Activated naive CD4-positive, alpha-beta T cell treated with anti-CD3 and anti-CD28 coated beads, Interleukin-2, amount 50 U/mL, for 24 hours (primary cell): ENCODE data around the gene TMEM214.

Experiments
- H3K27ac Mint-ChIP-seq: one replicate; pipeline ENCODE4 v1.8.0; 2021; ENCODE audit warnings: mild to moderate bottlenecking, mixed read lengths
- H3K27me3 Mint-ChIP-seq: one replicate; pipeline ENCODE4 v1.8.0; 2021; ENCODE audit warnings: mixed read lengths
- H3K36me3 Mint-ChIP-seq: one replicate; pipeline ENCODE4 v1.8.0; 2021; ENCODE audit warnings: mixed read lengths
- H3K4me1 Mint-ChIP-seq: one replicate; pipeline ENCODE4 v1.8.0; 2021; ENCODE audit warnings: mixed read lengths
- H3K4me3 Mint-ChIP-seq: one replicate; pipeline ENCODE4 v1.8.0; 2021; ENCODE audit warnings: mild to moderate bottlenecking, mixed read lengths
- H3K9me3 Mint-ChIP-seq: one replicate; pipeline ENCODE4 v1.8.0; 2021; ENCODE audit warnings: mixed read lengths

Gene TMEM214

DNA sequence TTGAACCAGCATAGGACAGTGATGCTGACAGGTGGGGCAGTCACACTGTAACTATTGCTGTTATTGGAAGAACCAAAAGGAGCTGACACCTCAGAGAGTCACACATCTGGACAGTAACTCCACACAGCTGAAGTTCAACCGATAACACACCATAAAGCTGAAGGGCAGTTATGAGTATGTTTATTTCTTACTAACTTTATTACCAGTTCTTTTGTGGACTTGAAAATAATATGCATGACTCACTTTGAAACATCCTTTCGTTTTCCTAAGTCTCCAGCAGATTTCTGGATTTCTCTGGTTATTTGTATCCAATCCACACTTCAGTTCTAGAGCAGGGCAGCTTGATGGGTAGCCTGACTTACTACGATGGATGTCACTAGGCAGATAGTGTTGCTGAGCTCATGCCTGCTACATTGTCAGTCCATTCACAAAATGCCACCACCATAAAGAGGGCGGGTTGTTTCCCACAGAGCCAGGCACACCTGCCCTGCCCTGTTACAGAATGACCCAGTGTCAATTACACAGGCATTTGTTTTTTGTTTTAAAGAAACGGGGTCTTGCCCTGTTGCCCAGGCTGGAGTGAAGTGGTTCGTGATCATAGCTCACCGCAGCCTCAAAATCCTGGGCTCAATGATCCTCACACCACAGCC is 10.3 kb downstream of the TMEM214 start:
- Mint-ChIP-seq H3K36me3 (peaks cover 7% of the 10 kb centered on the region), H3K4me3 (no peak overlapping the region), H3K27me3 (no peaks in the 10 kb centered on the region), H3K9me3 (no peaks in the 10 kb centered on the region), H3K27ac (no peak overlapping the region), H3K4me1 (peaks cover 3% of the 10 kb centered on the region)

DNA sequence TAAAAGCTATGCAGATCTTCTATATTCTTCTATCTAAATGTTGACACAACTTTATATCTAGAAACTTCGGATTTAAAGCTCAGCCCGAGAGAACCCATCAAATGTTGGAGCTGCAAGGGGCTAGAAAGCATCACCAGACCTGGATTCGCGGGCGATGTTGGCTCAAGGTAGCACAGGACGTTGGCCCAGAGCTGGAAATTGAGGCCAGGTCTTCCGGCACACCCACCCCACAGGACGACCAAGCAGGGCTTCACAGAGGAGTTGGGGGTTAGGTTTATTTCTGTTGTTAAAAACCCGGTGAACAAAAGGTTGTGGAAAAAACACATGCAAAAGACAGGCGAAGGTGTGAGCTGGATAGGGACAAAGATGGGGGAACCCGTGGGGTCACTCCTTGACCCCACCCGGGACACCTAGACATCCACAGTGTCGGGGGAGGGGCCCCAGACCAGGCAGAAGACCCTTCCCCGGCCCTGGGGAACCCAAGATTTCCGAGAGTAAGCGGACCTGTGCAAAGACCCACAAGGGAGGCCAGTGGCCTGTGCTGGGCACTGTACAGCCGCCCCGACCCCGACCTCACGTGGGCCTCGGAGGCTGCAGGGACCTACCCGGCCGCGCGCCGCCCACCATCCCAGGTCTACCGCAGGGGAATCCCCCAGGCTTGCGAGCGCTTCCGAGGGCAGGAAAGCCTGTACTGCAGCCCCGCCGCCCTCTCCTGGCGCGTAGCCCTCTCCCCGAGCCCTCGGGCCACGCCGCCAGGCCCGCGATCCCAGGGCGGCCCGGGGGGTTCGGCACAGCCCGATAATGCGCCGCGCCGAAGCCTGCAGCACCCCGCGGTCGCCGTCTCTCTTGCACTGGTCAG is 16.9 kb downstream of the TMEM214 start:
- H3K9me3 Mint-ChIP-seq, result peaks cover 4% of the 10 kb centered on the region
- H3K27me3 Mint-ChIP-seq, result peaks cover 4% of the 10 kb centered on the region
- peaks cover 3% of the 10 kb centered on the region for H3K36me3 Mint-ChIP-seq
- peak overlapping the region; percentile 100 for H3K27ac Mint-ChIP-seq
- peak overlapping the region; percentile 97 for H3K4me3 Mint-ChIP-seq
- H3K4me1 Mint-ChIP-seq, result peaks cover 10% of the 10 kb centered on the region

DNA sequence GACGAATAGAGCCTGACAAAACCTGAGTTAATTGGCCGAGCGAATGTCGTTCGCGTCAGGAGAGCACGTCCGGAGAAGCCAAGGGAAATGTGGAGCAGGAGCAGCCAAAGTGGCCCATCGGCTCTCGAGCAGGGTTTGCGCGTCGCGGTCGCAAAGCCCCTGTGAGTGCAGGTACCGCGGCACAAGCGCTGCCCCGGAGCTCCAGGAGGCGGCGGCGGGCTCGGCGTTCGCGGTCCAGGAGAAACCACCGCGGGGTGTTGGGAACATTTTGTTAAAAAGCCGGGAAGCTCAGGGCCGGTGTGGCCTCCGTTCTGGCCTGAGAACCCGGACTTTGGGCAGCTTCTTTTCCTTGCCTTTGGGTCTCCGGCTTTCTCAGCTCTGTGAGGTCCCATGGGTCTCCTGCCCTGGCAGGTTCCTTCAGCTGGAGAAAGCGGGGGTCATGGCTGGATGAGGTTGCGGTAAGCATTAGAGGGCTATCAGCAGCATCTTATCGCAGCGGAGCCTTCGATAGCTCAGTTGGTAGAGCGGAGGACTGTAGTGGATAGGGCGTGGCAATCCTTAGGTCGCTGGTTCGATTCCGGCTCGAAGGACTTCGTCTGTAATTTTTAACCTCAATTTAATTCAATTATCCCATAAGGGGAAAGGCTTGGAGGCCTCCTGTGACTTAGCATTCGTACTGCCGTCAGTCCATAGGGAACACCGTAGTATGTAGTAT is 17.7 kb downstream of the TMEM214 start:
- peak overlapping the region; percentile 97 for H3K4me3 Mint-ChIP-seq
- H3K4me1 Mint-ChIP-seq, result peaks cover 10% of the 10 kb centered on the region
- H3K36me3 Mint-ChIP-seq, result peaks cover 6% of the 10 kb centered on the region
- H3K27me3 Mint-ChIP-seq, result peaks cover 4% of the 10 kb centered on the region
- peaks cover 4% of the 10 kb centered on the region for H3K9me3 Mint-ChIP-seq
- peak overlapping the region; percentile 100 for H3K27ac Mint-ChIP-seq

DNA sequence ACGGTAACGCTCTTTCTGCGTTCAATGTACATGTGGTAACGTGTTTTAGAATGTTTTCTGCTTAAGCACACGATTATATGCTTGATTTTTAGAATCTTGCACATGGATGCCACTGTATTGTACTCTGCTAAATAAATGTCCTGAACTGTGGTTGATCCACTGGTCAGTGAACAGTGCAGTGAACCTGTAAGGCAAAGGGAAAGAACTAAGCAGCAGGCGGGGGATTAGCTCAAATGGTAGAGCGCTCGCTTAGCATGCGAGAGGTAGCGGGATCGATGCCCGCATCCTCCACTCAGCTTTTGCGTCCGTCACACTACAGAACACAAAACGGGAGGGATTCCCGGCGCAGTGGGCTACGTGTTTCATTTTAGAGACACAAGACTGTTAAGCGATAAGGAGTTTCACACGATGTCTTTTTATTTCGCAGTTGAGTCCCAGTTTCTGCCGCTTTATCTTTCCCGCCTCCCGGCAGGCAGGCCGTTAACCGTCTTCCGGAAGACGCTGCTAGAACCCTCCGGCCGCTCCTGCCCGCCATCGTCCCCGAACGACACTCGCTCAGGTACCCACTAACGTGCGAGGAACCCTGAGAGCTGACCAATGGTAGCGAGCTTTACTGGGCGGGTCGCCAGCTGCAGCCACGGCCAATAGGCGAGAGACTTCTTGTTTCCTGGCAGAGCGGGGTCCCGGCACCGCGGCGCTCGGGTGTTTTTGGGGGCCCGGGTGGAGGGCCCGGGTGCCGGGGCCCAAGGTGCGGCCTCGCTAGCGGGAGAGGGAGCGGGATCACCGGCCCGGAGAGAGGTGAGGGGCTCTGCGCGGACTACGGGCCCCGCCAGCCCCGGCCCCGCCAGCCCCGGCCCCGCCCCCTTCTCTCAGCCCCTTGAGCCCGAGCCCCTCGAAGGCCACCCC is 18.5 kb downstream of the TMEM214 start, which contains the start of gene AGBL5:
AGBL5 (plus strand) TSS at position 673 of the 906 bp plus-strand sequence. CDS start 1,291 bp downstream, outside the sequence.
- Mint-ChIP-seq H3K4me3 (peak within 1 kb of the TSS; percentile 97), H3K27ac (peak within 1 kb of the TSS; percentile 100), H3K36me3 (peaks cover 6% of the 10 kb centered on the region), H3K9me3 (peaks cover 4% of the 10 kb centered on the region), H3K27me3 (peaks cover 4% of the 10 kb centered on the region), H3K4me1 (peaks cover 10% of the 10 kb centered on the region)

DNA sequence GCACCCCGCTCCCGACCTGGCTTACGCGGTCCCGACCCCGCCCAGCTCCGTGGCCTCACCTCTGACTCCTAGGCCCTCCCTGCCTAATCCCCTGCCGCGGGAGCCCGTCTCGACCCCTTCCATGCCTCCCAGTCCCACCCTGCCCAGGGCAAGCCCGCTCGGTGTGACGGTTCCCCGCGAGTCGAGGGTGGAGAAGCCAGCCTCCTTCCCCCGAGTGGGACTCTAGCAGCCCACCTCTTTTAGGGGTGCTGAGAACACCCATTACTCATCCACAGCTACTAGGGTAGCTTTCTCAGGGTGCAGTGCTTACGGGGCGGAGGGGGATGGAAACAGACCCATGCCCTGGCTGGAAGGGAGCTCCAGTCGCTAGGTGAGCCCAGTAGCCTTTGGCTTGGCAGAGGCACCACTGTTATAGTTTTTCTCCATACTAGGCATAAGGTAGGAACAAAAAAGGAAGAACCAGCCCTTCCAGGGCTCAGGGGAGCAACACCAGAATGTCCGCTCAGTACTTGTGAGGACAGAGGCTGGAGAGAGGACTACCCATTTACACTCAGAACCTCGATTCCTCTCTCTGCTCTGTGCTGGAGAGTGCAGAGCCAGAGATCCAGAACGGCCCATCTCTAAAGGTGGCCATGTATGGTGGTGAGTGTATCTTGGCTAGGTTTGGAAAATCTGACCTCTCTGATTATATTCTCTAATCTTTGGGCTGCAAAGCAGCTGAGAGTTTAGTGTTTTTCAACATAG is 19.3 kb downstream of the TMEM214 start:
- H3K4me1 Mint-ChIP-seq, result peaks cover 10% of the 10 kb centered on the region
- peak overlapping the region; percentile 89 for H3K4me3 Mint-ChIP-seq
- H3K27me3 Mint-ChIP-seq, result peaks cover 4% of the 10 kb centered on the region
- peak overlapping the region; percentile 84 for H3K27ac Mint-ChIP-seq
- H3K36me3 Mint-ChIP-seq, result peaks cover 6% of the 10 kb centered on the region
- H3K9me3 Mint-ChIP-seq, result peaks cover 4% of the 10 kb centered on the region

DNA sequence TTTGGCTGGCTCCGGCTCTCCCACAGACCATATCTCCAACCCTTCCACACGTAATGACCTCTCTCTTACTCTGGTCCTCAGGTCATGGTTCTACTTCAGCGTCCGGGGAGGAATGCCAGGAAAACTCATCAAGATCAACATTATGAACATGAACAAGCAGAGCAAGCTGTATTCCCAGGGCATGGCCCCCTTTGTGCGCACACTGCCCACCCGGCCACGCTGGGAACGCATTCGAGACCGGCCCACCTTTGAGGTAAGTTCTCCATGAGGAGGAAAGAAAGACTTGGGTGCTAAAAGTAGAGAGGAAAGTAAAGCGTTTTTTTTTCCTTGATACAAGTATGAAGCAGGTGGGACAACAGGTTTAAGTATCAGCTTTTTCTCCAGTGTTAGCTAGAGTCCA is 20.6 kb downstream of the TMEM214 start:
- Mint-ChIP-seq H3K4me1 (peaks cover 10% of the 10 kb centered on the region), H3K27ac (no peak overlapping the region), H3K4me3 (peak overlapping the region; percentile 42), H3K9me3 (peaks cover 4% of the 10 kb centered on the region), H3K36me3 (peaks cover 6% of the 10 kb centered on the region), H3K27me3 (peaks cover 4% of the 10 kb centered on the region)

DNA sequence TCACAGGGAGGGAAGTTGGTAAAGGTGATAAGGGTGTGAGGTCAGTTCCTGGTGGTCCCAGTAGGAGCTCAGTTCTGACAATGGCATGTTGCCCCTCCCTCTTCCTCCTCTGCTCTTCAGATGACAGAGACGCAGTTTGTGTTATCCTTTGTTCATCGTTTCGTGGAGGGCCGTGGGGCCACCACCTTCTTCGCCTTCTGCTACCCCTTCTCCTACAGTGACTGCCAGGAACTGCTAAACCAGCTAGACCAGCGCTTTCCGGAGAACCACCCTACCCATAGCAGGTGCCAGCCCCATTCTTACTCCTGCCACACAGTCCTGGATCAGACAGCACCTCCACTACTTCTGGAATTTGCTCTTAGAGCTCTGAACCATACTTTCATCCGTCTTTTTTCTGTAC is 21.0 kb downstream of the TMEM214 start:
- Mint-ChIP-seq H3K27ac (no peak overlapping the region), H3K4me3 (no peak overlapping the region), H3K36me3 (peaks cover 6% of the 10 kb centered on the region), H3K27me3 (peaks cover 4% of the 10 kb centered on the region), H3K9me3 (peaks cover 4% of the 10 kb centered on the region), H3K4me1 (peaks cover 10% of the 10 kb centered on the region)

DNA sequence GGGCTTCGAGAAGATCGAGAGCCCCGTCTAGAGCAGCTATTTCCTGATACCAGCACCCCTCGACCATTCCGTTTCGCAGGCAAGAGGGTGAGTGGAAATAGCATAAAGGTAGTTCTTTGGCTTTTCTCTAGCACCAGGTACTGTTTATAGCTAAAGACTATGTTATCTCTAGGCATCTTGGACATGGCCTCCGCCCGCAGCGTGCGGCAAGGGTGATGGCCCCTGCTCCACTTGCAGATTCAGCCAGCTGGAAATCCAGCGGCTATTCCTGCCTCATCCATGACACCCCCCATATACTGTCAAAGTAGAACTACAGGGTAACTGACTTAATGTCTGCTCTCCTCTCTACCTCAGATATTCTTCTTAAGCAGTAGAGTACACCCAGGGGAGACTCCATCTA is 22.0 kb downstream of the TMEM214 start:
- Mint-ChIP-seq H3K4me3 (no peak overlapping the region), H3K36me3 (peaks cover 6% of the 10 kb centered on the region), H3K27ac (no peak overlapping the region), H3K4me1 (peaks cover 7% of the 10 kb centered on the region), H3K27me3 (peaks cover 4% of the 10 kb centered on the region), H3K9me3 (peaks cover 4% of the 10 kb centered on the region)

DNA sequence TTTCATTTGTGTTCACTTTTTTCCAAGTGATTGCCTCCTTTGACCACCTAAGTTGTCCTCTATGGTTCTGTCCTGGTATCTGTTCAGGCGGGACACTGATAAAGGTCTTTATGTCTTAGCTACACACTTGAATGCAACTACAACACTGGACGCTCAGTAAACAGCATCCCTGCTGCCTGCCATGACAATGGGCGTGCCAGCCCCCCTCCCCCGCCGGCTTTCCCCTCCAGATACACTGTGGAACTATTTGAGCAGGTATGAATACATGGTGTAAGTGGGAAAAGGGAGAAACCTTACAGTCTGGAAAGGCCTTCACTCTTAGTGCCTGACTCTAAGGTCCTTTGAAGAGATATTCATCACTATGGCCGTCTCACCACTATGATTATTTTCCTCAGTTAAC is 24.4 kb downstream of the TMEM214 start:
- no peak overlapping the region for H3K4me3 Mint-ChIP-seq
- no peaks in the 10 kb centered on the region for H3K9me3 Mint-ChIP-seq
- H3K4me1 Mint-ChIP-seq, result peaks cover under 1% of the 10 kb centered on the region
- no peaks in the 10 kb centered on the region for H3K27me3 Mint-ChIP-seq
- peaks cover 2% of the 10 kb centered on the region for H3K36me3 Mint-ChIP-seq
- no peak overlapping the region for H3K27ac Mint-ChIP-seq

DNA sequence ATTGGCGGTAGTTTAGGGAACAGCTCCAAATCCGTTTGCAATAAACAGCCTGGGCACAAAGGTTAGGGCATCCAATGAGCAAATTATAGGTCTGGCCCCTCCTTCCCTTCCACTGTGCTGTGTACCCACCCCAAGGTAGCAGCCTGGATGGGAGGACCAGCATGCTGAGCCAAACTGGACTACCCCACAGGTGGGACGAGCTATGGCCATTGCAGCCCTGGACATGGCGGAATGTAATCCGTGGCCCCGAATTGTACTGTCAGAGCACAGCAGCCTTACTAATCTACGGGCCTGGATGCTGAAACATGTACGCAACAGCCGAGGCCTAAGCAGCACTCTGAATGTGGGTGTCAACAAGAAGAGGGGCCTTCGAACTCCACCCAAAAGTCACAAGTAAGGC is 25.4 kb downstream of the TMEM214 start:
- Mint-ChIP-seq H3K9me3 (no peaks in the 10 kb centered on the region), H3K27me3 (no peaks in the 10 kb centered on the region), H3K4me3 (no peak overlapping the region), H3K27ac (no peak overlapping the region), H3K36me3 (peaks cover 6% of the 10 kb centered on the region), H3K4me1 (peaks cover 5% of the 10 kb centered on the region)

DNA sequence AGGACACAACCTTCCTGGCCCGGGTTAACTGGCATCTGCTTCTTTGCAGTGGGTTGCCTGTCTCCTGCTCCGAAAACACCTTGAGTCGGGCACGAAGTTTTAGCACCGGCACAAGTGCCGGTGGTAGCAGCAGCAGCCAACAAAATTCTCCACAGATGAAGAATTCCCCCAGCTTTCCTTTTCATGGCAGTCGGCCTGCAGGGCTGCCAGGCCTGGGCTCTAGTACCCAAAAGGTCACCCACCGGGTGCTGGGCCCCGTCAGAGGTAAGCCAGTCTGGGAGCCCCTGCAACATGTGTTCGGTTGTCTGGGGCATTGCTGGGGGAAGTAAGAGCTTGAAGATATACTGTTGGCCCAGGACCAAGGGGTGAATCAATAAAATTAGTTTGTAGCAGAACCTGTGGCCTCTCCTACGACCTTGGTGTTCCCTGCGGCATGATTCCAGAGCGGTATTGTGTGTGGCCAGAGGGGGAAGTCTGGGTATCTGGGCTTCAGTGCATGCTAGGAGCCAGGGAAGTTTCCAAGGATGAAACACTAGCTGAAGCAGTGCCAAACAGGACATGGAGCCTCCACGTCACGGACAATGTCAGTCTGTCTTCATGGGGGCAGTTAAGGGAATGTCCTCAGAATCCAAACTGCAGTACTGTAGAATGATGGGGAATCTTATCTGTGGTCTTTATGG is 26.5 kb downstream of the TMEM214 start:
- H3K9me3 Mint-ChIP-seq, result no peaks in the 10 kb centered on the region
- H3K27ac Mint-ChIP-seq, result no peak overlapping the region
- no peaks in the 10 kb centered on the region for H3K27me3 Mint-ChIP-seq
- no peak overlapping the region for H3K4me3 Mint-ChIP-seq
- H3K36me3 Mint-ChIP-seq, result peaks cover 6% of the 10 kb centered on the region
- peaks cover 5% of the 10 kb centered on the region for H3K4me1 Mint-ChIP-seq

DNA sequence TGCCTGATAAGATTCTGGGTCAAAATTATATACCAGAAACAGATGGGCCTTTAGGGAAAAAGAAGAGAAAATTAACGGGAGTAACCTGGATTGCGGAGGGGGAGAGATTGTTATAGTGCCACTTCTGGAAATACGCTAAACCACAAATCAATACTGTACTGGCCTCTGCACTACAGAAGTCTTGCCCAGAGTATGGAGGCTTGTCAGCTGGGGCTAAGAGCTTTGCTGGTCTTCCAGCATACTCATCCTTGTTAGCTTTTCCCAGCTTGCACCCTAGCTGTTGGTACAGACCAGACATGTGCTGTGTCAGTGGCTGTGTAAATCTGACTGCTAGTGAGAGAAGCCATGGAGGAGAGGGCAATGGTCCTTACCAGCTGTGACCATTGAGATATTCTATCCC is 27.6 kb downstream of the TMEM214 start:
- peaks cover 3% of the 10 kb centered on the region for H3K36me3 Mint-ChIP-seq
- peaks cover 5% of the 10 kb centered on the region for H3K4me1 Mint-ChIP-seq
- no peak overlapping the region for H3K27ac Mint-ChIP-seq
- H3K4me3 Mint-ChIP-seq, result no peak overlapping the region
- H3K27me3 Mint-ChIP-seq, result no peaks in the 10 kb centered on the region
- H3K9me3 Mint-ChIP-seq, result no peaks in the 10 kb centered on the region

DNA sequence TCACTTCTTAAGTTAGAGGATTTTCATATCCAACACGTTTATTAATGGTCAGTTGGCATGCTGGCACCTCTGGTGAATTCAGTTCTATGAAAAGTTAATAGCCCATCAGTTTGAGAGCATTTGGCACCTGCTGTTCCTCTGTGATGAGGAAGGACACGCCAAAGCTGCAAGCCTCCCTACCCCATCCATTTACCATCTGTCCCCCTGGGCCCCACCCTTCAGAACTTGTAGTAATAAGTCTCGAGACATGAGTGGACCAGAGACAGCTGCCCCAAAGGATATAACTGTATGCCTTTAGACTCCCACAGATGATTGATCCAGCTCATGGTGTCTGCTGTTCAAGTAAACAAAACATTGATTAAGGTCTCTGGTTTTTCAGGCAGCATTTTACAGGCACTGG is 32.4 kb downstream of the TMEM214 start:
- peak overlapping the region; percentile 49 for H3K27ac Mint-ChIP-seq
- H3K36me3 Mint-ChIP-seq, result peaks cover 16% of the 10 kb centered on the region

DNA sequence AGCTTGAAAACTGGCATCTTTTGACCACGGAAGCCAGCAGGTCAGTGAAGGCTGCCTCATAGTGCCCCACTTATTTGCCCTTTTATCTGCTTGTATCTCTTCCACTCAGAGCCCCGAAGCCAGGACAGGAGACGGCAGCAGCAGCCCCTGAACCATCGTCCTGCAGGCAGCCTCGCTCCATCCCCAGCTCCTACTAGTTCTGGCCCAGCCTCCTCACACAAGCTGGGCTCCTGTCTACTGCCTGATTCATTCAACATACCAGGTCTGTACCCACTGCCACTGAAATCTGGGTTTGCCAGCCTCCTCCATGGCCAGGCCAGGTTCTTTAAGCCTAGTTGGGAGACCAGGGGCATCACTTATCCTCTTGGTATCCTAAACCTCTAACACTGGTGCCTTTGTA is 34.6 kb downstream of the TMEM214 start:
- no peak overlapping the region for H3K27ac Mint-ChIP-seq
- H3K9me3 Mint-ChIP-seq, result no peaks in the 10 kb centered on the region
- H3K36me3 Mint-ChIP-seq, result peaks cover 18% of the 10 kb centered on the region
- H3K4me3 Mint-ChIP-seq, result no peak overlapping the region
- no peaks in the 10 kb centered on the region for H3K27me3 Mint-ChIP-seq
- H3K4me1 Mint-ChIP-seq, result peaks cover 54% of the 10 kb centered on the region

More for the DNA sequence above, 32.4 kb downstream of the TMEM214 start:
- peaks cover 38% of the 10 kb centered on the region for H3K4me1 Mint-ChIP-seq
- no peaks in the 10 kb centered on the region for H3K27me3 Mint-ChIP-seq
- H3K9me3 Mint-ChIP-seq, result no peaks in the 10 kb centered on the region
- H3K4me3 Mint-ChIP-seq, result no peak overlapping the region
